NCI-H524 treated with DMSO at 0.1 percent for 48 hours (cell line): ENCODE measurements around the gene PELI2.
A peak's percentile ranks its signal among the peaks of the same experiment; 100 is the strongest.

Source experiments
- DNase-seq: peaks from one replicate; lab custom pipeline; 2025; lab: John Stamatoyannopoulos, UW

Gene PELI2

DNA sequence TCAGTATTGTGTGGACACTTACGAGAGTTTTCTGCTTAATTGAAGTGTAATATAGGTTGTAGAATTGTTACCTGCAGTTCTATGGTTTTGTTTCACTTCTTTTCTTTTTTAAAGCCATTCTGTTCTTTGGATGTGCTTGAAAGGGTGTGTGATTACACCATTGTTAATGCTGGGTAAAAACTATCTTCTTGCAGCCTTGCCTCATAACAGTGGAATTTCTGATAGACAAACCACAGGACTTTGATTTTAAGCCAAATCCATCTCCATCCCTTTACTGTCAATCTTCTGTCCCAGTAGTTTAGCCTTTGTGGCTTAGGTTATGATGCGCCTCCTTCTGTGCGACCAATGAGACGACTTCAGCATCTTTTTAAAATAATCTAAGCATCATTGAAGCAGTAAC lies 182.3 kb downstream of the PELI2 start:
- DNase-seq = no peak

DNA sequence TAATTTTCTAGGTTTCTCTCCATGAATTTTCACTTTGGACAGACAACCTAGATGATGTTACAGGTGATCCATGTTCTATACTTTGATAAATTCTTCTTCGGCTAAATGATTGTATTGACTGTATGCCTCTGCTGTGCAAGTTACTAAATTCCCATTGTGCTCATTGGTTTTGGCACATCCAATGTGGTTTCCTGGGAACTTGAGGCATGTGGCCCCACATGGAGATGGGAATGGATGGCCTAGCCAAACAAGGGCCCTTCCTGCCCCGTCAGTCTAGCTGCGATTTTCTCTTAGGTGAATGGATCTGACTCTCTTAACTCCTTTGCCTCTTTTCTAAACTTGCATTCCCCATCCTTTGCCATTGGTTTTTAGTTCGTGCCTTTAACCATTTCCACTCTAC lies 186.2 kb downstream of the PELI2 start:
- DNase-seq = no peak

DNA sequence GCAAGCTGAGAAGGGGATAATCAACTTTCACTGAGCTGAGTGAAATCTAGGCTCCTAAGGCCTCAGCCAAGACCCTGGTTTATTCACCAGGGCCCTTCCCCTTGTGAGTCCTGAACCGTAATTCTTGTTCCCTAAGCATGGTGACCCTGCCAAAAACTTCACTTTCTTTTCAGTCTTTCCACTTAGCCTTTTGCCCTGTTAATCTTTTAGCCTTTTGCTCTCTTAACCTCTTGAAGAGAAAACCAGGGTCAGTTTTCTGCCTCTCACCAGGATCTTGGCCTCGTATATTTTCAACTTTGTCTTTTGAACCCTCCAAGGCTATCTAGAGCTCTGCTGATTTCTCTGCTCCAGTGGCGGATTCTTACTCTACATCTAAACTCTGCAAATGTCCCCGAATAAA lies 191.0 kb downstream of the PELI2 start:
- DNase-seq = no peak

DNA sequence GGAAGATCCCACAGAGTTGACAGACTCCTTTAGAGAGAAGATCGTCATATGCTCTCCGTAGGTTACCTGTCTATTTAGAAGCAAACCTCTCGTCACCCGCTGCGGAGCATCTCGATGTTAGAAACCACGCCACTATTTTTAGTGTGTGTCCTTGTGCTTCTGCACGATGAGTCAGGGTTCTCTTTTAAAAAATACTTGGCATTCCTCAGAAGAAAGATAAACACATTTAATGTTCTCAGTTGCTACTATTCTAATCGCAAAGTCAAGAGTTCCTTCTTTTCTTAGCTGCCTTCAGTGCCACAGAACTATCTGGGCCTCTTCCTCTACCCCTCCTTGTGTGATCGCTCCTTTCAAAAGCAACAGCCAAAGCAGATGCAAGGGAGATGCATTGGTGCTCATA lies 192.4 kb downstream of the PELI2 start:
- no peak for DNase-seq

DNA sequence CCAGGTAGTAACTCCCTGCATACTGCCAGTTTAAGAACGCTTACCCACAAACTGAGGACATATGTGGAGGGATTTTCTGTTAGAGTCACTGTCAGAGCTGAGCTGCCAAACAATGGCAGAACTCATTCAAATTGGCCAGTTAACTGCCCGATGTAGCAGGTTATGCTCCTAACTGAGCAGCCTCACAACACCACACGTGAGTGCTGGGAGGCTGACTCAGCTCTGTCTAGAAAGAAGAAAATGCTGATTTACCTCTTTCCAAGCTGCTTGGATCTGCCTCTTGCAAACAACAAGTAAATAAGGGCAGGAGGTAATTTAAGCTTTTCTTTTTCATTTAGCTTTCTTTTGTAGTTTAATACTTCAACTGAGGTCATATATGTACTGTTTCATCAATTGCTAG lies 195.6 kb downstream of the PELI2 start:
- no peak for DNase-seq

DNA sequence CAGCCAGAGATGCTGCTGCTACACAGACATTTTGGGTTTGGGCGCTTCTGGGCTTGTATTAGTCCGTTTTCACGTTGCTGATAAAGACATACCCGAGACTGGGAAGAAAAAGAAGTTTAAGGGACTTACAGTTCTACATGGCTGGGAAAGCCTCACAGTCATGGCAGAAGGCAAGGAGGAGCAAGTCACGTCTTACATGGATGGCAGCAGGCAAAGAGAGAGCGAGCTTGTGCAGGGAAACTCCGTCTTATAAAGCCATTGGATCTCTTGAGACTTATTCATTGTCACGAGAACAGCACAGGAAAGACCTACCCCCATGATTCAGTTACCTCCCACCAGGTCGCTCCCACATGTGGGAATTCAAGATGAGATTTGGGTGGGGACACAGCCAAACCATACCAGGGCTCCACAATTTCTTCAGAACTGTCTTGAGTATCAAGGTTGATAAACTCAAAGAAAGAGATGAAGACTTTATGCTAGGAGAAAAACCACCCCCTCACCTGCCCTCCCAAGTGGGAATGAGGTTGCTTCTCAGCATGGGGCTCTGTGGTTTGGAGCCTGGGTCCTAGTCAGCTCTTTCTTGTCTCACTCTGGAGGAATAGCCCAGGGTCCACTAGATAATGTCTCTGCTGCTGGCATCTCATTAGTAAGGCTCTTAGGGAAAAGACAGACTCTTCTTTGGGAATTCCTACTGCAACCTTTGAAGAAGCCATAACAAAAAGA lies 200.3 kb downstream of the PELI2 start:
- no peak for DNase-seq

DNA sequence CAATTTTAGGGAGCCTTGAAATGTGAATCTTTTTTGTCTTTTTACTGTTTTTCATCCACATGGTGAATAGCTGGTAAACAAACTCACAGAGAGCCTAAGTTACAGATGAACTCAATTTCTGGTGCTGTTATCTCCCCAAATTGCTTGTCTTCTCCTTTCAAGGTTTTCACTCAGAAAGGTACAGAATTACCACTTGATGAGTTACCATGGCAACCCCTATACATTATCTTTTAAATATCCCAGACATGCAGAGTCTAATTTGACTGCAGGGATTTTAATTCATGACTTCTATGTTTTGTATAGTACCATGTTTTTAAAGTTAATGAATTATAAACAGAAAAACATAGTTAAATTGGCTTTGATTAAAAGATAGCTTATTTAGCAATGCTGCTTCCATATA lies 203.7 kb downstream of the PELI2 start:
- DNase-seq = no peak

DNA sequence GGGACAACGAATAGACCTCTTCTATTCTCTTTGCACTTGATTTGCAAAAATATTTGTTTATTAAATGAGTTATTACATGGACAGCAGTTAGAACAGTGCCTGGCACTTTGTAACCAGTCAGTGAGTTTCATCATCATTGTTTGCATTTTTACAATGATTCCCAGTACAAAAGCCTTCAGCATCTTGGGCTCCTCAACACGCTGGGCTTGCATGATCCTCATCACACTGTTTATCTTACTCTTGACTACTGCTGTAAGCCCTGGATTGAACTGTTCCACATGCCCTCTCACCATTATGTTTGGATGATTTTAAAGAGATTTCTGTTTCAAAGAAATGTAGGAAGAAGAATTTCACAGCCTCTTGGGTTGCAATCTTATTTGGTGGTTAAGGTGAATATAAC lies 204.3 kb downstream of the PELI2 start:
- DNase-seq = no peak

DNA sequence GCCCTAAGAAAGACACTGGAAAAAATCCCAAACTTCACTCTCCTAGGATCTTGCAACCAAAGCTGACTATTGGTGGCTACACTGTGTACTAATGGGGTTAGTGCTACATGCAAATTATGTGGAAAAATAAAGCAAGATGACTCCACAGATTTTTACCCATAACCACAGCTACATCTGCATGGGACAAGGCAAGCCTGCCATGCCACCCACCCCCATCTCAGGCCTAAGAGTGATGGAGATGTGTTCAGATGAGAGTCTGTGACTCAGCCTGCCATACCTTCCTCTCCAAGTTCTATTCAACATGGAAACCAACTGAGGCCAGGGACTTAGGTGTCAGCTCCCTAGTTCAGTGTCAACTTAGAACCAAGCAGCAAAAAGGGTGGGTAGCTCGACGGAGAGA lies 206.2 kb downstream of the PELI2 start:
- DNase-seq = no peak

DNA sequence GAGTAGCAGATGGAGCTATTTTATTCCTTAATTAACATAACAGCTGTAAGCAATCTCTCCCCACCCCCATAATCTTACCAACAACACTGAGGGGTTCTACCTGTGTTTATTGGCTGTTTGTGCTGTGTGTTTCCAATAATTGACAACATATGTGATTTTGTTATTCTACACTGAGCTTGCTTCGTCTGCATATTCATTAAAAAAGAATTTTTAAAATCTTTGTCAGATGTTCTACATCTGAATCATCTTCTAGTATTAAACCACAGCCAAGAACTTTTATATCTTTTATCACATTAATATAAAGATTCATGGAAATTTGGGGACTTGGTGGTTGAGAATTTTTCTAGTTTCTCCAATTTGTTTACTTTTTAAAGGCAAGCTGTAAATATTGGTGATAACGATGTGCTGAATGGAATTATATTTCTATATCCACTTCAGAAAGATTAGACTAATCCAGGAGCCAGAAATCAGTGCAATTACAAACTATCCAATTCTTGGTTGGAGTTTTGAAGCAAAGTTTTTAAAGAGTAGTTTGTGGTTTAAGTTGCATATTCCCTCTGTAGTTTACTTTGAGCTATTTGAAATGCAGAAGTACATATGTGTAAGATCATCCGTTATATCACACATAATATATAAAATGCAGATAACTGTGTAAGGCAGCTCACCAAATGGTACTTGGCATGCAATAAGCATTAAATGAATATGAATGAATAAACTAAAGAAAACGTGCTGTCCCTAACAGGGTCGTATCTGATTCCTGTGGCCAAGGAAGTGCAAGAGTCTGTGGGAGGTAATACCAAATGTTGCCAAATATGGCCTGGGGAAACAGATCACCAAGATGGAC lies 206.9 kb downstream of the PELI2 start:
- DNase-seq = peak; percentile 86

DNA sequence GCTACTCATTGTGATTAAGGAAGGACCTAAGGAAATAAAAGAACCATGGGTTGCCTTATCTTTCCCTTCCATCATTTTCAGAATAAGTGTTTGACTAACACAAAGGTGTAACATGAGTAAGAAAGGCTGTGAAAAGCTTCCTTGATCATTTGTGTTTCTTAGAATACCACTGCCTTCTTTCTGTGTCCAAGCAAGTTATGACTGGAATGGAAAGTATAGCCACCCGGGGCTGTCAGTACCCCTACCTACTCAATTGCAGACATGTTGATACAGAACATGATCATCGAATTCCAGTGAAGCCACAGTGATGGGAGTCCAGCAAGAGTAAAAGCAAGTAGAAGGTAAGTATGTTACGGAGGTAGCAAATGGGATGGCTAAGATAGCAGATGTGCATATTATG lies 209.8 kb downstream of the PELI2 start:
- no peak for DNase-seq

DNA sequence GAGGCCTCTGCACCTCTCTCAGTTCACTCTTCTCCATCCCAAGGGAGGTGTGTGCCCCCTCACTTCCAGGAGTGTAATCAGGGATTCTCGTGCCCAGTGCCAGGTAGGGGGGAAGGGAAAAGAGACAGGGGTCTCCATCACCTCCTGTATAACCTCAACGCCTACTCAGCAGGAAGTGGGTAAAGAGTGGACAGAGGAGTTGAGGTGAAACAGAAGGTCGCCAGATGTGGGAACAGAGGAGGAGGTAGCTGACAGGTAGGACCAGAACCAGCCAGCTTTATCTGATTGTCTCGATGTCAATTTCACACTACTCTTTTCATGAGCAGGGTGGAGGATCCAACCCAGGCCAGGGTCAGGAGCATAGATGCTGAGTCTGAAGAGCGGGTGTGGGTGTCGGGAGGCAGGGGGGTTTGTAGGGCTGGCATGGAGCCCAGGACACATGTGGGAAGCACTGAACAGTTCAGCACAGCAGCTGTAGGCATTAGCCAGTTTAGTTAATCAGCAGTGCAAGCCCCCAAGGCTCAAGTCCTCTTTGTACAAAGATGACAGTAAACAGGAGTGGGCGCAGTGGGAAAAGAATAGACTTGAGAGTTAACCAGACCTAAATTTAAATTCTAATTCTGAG lies 213.5 kb downstream of the PELI2 start:
- DNase-seq = peak; percentile 15

DNA sequence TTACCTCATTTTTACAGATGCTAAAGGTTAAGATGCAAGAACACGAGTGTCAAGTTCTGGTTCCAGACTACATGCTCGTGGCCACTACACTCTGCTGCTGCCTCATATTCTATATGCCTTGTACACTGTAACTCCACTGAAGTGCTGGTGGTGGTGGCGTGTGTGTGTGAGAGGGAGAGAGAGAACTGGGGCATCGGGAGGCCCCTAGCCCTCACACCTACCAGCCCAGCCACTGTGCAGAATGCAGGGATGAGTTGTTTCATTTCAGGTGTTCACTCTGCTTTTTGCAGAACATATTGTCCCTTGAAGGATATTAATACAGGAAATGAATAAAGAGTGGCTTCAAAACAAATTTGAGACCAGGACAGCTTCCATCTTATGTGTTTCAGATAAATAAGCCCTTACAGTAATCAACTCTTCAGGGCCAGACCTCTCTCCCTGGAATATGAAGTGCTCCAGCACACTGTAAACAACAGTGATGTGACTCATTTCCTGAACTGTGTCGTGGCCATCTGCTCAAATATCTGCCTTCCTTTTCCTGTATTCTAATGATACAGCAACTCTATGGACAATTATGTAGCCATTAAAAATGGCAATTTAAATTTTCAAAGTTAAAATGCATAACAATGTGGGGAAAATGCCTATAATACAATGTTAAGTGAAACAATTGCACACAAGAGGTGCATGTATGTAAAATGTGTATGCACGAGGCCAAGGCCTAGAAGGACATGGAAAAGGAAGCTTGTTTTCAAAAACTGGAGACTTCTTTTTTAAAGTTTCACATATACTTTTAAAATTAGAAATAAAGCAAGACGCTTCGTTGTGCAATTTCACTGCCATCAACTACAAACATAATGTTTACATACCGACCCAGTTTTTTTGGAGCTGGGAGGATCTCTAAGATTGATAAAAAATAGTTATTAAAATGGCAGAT lies 215.4 kb downstream of the PELI2 start:
- DNase-seq = peak; percentile 36

DNA sequence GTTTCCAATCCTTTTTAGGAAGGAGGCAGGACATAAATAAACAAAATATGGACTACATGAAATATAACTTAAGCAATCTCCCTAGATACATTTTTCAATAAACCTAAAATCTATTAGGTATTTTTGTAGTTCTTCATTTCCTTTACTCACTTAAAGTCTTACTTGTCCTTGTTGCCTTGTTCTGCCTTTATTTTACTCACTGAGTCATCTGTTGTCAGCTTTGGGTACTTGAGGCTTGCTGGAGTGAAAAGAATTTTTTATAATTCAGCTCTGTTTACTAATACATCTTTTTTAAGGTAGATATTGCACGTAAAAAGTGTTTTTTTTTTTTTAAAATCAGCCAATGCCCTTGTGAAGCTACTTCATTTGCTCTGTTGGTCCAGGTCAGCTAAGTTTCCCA lies 216.2 kb downstream of the PELI2 start:
- DNase-seq = no peak

DNA sequence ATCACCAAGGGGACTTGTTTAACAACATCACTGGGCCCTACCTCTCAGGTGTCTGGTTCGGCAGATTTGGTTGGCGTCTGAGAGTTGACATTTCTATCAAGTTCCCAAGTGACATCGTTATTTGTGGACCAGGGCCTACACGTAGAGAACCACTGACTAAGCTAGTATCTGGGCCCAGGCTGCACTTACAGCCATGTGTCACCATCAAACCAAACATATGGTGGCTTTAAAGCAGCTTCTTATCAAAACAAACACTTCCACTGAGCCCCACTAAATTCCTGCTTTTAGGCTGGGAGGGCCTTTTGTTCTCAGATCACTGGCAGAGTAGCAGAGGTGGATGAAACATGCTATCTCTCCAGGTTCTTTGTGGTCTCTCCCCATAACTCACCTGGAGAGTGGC lies 220.5 kb downstream of the PELI2 start:
- peak; percentile 59 for DNase-seq

DNA sequence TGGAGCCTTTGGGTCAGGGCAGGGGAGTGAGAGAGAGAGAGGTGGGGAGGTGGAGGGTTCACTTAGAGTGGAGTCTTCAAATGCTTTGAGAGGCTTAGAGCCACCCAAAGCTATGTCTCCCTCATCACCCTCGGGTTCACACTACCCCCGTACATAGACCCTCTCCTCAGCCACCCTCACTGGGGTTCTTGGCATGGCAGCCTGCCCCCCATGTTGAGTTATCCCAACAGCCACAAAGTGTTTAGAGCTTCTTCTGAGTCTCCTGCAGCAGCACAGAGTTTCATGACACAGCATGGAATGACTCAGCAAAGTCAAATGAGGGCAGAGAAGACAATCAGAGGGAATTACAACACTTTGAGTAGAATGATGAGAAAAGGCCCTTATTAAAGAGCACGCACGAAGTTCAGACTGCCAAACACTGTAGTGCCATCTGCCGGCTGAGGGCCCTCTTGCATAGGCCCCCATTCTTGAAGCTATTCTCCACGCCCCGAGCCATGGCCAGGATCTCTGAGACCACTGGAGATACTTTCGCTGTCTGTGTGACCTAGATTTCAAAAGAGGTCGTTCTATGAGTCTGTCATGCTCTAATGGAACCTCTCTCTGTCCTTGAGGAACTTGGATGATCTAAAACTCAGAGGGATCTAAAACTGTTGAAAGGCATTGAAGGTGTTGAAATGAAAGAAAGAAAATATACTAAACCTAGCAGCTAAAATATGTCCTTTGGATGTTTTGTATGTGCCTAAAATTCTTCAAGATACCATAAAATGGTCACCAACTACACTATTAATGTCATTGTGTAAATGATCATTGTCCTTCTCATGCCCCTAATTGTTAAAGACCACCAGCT lies 221.9 kb downstream of the PELI2 start:
- DNase-seq = peak; percentile 84

DNA sequence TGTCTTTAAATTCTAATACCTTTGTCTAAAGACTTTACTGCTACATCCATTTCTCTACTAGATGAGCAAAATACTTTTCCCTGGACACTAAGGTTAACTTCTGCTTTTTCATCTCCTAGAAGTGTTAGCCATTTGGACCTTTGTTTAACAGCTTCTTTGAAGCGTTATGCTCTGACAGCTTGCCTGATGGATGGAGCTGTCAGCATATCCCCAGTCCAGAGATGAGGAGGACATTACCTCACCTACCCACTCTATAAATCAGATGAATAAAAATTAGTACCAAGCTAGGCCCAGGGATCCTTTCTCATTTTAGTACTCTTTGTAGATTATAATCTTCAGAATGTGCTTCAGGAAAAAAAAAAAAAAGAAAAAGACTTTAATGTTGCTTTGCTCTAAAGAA lies 222.7 kb downstream of the PELI2 start:
- no peak for DNase-seq

DNA sequence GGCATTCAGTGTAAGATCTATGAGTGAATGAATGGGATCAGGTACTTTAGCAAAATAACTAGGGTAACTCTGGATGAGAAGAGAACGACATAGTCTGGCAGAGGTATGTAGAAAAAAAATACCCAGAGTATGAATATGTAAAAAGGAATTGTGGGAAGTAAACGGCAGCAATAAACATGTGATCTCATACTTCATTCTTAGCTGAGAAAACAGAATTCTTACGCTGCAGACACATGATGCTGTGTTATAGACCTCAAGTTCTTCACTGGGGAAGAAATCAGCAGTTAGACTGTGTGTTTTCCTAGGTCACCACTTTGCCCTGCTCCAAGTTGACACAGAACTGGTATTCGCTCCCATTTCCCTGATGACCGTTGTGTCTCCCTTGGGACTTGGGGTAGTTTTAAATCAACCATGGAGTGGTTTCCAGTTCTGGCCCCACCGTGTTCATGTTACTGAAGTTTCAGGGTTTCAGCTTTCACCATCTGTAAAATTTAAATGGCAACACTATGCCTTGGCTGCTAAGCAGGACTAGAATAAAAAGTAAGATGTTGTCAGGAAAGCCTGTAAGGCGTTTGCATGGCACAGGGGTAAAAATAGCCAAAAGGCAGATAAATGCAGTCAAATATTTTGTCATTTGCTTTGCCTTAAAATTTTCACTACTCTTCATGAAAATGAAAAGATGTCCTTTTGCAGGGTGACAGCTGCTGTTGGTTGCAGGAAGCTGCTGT lies 223.7 kb downstream of the PELI2 start:
- no peak for DNase-seq

DNA sequence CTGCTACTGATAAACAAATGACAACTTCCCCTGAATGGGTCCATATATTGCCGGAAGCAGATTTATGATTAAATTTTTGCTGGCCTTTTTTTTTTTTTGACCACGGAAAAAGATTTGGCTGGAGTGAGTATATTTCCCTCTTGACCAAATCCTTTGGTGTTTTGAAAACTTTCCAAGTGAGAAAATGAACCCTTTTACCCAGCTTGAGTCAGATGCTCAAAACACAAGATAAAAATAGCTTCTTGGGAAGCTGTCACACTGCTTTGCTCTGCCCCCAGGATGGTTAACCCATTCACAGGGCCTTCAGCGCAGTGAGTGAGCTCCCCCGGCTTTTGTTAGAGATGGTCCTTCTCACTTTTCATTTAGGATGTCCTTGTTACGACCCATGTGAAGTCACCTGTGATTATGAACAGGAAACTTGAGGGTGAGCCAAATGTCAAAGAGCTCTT lies 224.3 kb downstream of the PELI2 start:
- no peak for DNase-seq

DNA sequence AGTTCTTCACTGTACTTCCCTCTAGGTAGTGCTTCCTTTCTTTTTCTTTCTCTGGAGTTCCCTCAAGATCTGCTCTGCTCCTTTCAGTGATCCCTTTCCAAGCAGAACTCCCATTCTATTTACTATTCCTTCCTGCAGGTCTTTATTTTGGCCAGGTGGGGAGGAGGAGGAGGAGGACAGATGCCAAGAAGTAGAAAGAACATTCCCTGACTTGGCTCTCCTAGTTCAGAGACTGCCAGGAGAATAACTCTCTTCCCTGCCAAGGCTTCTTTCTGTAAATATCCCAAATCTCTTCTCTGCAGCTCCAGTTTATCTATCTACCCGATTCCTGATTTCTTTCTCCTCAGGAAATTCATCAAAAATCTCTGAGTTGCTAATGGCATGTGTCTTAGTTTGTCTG lies 231.7 kb downstream of the PELI2 start:
- no peak for DNase-seq
